SK-MEL-5 (cell line): Measurements from ENCODE around the gene PRKAG3. TPM values are rescaled to one million over a fixed set of nuclear protein-coding genes. Genes with fewer than 3 reads are reported as not detected.

Experiments
- DNase-seq: peaks from one replicate; pipeline ENCODE4 v3.0.0-alpha.2; 2016; ENCODE audit warnings: low read depth, low spot score
- in situ Hi-C: cut with HindIII; loops from 2 replicates; pipeline ENCODE4 v1.10.0; 2016; ENCODE audit warnings: low sequenced_read_pairs, high pct_unique_total_duplicates, low pct_unique_long_range_greater_than_20kb
- total RNA-seq: library from RNA; depleted of rRNA; stranded (reverse); fragments of >200 nt; shearing (Covaris generic); gene quantifications from 2 replicates; pipeline ENCODE4 v1.2.3, GENCODE V29; 2014

The PRKAG3 gene
- total RNA-seq, 1 experiment from 2014 or later = not detected

- no peak for DNase-seq
- in situ Hi-C loops = no loop called here
These were observed 7.6 kb downstream of the PRKAG3 start for GRCh38 chr2:218824004-218824403.

- DNase-seq = no peak
- in situ Hi-C loops = no loop called here
These were observed 8.3 kb downstream of the PRKAG3 start for GRCh38 chr2:218823196-218823855.

DNA sequence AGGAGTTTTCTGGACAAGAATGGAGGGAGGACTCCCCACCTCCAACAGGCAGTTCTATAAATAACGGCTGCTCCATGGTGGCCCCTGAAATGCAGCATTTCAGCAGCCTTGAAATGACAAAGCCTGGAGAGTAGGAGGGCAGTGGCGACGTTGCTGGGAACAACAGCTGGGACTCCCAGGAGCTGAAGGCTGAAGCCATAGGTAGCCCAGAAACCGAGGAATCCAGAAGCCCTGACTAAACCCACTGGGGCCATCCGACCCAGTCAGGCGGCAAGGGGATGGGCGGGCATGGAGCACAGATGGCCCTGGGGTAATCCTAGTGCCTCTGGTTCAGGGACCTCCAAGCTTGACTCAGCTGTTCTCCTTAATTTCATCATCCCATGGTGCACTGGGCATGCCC lies 9.0 kb downstream of the PRKAG3 start:
- no peak for DNase-seq
- in situ Hi-C loops = no loop called here

DNA sequence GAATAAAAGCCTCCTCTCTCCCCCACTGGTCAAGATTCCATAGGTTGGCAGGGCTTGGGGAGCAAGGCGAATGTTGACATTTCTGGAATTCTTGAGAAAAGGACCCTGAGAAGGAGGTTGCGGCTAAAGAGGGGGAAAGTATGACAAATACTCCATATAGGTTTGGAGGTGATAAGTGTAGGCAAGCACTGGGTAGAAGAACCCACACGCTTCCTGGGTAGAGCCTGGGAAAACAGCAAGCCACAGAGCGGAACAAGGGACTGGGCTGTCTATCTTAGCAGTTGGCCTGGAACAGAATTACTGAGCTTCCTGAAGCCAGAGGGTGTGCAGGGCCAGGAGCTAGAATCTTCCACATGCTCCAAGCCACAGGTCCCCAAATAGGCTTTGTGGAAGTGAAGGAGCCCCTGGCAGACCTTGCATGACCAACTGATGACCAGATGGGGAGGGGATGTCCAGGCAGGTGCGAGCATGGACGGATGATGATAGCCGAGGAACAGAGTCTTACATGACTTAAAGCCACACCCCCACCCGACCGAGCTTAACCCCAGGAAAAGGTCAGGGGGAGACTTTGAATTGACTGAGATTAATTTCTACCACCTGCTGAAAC lies 9.9 kb downstream of the PRKAG3 start:
- DNase-seq = no peak
- in situ Hi-C loops = no loop called here

DNA sequence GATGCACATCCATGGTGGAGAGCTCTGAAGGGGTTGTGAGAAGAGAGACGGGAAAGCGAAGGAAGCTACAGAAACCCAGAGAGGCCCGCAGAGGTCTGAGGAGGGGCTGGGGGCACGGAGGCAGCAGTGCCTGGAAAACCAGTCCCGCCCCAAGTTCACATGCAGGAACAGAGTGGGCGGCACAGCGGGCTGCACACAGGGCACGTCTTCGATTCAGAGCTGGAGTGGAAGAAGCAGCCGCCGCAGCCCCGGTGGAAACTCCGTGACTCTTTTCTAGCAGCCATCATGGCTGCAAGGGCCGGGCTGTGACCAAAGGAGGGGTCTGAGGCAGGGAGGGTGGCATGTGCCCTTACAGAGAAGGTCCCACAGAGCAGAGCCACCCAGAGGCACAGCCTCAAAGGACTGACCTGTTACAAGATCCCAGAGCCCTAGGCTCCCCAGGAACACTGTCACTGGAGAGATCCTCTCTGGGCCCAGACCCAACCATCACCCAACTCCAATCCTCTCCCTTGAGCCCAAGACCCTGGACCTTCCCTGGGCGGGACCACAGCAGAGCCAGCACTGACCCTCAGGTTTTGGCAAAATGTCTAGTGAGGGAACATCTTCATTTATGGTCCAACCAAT lies 10.7 kb downstream of the PRKAG3 start:
- in situ Hi-C loops = no loop called here
- no peak for DNase-seq

- DNase-seq = no peak
- in situ Hi-C loops = no loop called here
These were observed 12.5 kb downstream of the PRKAG3 start for GRCh38 chr2:218819093-218819492.

GRCh38 chr2:218816561-218817011 lies 15.0 kb downstream of the PRKAG3 start:
- no peak for DNase-seq
- in situ Hi-C loops = no loop called here

GRCh38 chr2:218815649-218816048 lies 16.0 kb downstream of the PRKAG3 start:
- in situ Hi-C loops = no loop called here
- DNase-seq = no peak

DNA sequence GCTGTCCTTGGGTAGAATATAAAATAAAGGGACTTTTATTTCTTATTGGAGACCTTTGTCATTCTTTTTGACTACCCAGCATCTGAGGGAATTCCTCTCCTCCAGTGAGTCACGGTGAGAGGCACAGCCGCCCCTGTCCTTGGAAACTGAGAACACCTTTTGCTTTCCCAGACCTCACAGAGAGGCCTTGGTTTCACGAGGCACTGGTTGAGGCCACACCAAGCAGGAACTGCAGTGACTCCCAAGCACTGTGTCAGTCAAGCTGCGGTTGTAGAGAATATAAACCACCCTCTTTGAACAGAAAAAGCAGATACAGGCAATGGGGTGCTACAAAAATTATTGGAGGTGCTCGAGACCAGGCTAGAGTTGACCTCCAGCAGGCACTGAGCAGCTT lies 16.4 kb downstream of the PRKAG3 start:
- no peak for DNase-seq
- in situ Hi-C loops = no loop called here

DNA sequence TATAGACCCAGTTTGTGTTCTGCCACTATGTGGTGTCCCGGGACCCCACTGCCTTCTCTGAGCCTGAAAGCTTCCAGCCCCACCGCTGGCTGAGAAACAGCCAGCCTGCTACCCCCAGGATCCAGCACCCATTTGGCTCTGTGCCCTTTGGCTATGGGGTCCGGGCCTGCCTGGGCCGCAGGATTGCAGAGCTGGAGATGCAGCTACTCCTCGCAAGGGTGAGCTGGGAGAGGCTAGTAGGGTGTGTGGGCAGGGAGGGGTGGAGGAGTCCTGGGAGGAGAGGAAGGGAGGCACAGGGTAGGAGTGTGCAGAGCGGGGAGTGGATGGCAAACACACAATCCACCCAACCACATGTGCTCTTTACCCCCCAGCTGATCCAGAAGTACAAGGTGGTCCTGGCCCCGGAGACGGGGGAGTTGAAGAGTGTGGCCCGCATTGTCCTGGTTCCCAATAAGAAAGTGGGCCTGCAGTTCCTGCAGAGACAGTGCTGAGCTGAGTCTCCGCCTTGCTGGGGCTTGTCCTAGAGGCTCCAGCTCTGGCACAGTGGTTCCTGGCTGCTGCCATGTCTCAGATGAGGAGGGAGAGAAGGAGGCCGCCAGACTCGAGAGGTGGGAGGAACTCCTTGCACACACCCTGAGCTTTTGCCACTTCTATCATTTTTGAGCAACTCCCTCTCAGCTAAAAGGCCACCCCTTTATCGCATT lies 16.9 kb downstream of the PRKAG3 start:
- in situ Hi-C loops = no loop called here
- DNase-seq = no peak

DNA sequence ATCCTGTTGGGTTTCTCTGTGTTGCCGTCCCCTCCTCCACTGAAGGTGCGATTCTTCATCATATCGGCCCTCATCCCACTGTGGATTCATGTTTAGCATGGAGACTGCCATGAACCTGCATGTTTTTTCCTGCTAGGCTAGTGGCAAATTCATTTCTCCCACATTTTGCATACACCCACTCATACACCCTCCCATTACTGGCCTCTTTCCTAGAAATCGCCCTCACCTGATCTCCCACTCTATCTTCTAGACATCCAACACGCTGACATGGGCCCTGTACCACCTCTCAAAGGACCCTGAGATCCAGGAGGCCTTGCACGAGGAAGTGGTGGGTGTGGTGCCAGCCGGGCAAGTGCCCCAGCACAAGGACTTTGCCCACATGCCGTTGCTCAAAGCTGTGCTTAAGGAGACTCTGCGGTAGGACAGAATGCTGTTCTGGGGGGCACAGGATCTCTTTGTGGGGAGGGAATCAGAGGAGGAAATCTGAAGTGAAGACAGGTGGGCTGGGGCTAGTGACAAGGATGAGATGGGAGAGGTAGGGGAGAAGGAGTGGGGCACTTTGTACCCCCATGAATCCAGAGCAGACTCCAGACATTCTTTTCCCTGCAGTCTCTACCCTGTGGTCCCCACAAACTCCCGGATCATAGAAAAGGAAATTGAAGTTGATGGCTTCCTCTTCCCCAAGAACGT lies 17.7 kb downstream of the PRKAG3 start:
- in situ Hi-C loops = no loop called here
- no peak for DNase-seq

DNA sequence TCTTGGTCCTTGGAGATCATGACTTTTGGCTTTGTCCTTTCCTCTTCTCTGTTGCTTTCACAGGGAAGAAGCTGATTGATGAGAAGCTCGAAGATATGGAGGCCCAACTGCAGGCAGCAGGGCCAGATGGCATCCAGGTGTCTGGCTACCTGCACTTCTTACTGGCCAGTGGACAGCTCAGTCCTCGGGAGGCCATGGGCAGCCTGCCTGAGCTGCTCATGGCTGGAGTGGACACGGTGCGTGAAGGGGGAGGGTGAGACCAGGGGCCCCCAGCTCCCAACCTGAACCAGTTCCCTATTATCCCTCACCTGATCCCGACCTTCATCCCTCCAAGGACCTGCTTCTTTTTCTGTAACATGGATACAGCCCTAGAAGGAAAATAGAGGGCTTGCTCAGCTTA lies 18.7 kb downstream of the PRKAG3 start:
- DNase-seq = no peak
- in situ Hi-C loops = no loop called here

DNA sequence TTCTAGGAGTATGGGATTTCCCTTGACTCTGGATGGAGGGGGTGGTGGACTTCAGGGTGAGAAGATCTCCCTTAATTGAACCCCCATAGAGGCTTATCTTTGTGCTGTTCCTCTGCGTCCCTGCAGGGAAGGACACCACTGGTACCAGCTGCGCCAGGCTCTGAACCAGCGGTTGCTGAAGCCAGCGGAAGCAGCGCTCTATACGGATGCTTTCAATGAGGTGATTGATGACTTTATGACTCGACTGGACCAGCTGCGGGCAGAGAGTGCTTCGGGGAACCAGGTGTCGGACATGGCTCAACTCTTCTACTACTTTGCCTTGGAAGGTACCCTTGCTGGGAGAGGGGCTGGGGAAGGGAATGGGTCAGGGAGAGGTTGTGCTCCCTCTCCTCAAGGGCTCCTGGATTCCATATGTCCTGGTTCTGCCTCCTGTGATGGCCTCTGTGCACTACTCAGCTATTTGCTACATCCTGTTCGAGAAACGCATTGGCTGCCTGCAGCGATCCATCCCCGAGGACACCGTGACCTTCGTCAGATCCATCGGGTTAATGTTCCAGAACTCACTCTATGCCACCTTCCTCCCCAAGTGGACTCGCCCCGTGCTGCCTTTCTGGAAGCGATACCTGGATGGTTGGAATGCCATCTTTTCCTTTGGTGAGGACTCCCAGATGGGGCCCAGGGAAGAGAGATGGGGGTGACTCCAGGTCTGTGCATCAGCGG lies 19.3 kb downstream of the PRKAG3 start:
- DNase-seq = no peak
- in situ Hi-C loops = no loop called here

DNA sequence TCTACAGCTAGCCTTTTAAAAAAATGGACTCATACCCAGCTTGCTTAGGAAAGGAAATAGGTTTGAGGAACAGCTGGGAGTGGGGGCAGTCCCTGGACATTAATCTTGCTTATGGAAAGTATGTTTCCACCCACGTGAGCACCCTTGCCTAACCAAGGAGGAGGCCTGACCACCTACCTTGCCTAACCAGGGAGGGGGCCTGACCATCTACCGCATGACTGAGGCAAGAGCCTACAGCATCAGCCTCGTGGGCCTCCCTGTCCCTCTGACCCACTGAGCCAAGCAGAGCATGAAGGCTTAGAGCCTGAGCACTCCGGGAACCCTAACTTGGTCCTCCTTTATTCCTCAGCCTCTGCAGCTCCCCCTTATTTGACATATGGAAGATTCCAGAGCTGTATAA lies 20.2 kb downstream of the PRKAG3 start:
- in situ Hi-C loops = no loop called here
- no peak for DNase-seq

DNA sequence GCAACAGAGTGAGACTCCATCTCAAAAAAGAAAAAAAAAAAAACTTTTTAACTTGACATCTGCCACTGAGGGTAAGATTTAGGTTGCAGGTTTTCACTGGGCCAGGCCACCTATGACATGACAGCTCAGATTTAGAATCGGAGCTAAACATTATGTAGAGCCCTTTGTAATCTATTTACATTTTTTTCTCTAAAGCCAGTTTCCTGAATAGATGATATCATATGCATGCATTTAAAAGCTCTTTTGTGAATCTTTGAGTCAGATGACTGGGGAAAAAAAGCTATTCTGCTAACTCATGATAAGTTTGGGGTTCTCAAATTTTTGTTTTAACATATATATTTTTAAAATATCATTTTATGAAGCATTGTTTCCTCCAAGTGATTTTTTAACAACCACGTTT lies 21.3 kb downstream of the PRKAG3 start:
- in situ Hi-C loops = no loop called here
- peak; percentile 26 for DNase-seq

DNA sequence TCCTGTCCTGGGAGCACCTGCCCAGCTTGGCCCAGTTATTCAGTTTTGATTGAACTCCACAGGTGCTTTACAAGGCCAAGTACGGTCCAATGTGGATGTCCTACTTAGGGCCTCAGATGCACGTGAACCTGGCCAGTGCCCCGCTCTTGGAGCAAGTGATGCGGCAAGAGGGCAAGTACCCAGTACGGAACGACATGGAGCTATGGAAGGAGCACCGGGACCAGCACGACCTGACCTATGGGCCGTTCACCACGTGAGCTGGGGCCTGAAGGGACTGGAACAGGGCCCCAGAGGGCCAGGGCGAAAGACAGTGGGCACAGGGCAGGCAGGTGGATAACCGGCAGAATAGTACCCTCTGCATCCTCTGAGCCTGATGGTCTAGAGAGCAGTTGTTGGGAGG lies 22.1 kb downstream of the PRKAG3 start:
- in situ Hi-C loops = no loop called here
- DNase-seq = no peak

- in situ Hi-C loops = no loop called here
- DNase-seq = no peak
These were observed 24.0 kb downstream of the PRKAG3 start for GRCh38 chr2:218807626-218808025.
